MM.1S (cell line): ENCODE data around the gene RAD54L2.

Experiments used
- DNase-seq: peaks from one replicate; pipeline ENCODE4 v3.0.0-alpha.2; 2015
- H2AFZ ChIP-seq: fragments of 300-600 bp; sonication (generic); 2 replicates; pipeline ENCODE4 v1.6.0; 2016; ENCODE audit warnings: antibody characterized with exemption, low read length
- H3F3A ChIP-seq: fragments of 300-600 bp; sonication (generic); 2 replicates; pipeline ENCODE4 v1.6.1; 2016; ENCODE audit warnings: mild to moderate bottlenecking, antibody characterized with exemption, low read length, moderate library complexity, mixed read lengths; ENCODE audit not compliant: insufficient read depth
- H3K27ac ChIP-seq: fragments of 300-600 bp; sonication (generic); 2 replicates; pipeline ENCODE4 v1.5.1; 2016; ENCODE audit warnings: mild to moderate bottlenecking, low read length
- H3K27me3 ChIP-seq: fragments of 300-600 bp; sonication (generic); replicated peaks from 2 replicates; pipeline ENCODE4 v1.6.0; 2016; ENCODE audit warnings: low read length; ENCODE audit not compliant: insufficient read depth
- H3K36me3 ChIP-seq: fragments of 300-600 bp; sonication (generic); replicated peaks from 2 replicates; pipeline ENCODE4 v1.6.1; 2016; ENCODE audit warnings: mild to moderate bottlenecking, low read length, mixed read lengths; ENCODE audit not compliant: insufficient read depth
- H3K4me1 ChIP-seq: fragments of 300-600 bp; sonication (generic); 2 replicates; pipeline ENCODE4 v1.6.1; 2016; ENCODE audit warnings: low read length, mixed read lengths
- H3K4me2 ChIP-seq: fragments of 300-600 bp; sonication (generic); 2 replicates; pipeline ENCODE4 v1.6.0; 2016; ENCODE audit warnings: low read depth, low read length
- H3K4me3 ChIP-seq: fragments of 300-600 bp; sonication (generic); 2 replicates; pipeline ENCODE4 v1.5.1; 2016; ENCODE audit warnings: low read length, mixed read lengths
- H3K79me2 ChIP-seq: fragments of 300-600 bp; sonication (generic); 2 replicates; pipeline ENCODE4 v1.6.1; 2016; ENCODE audit warnings: mixed run types, low read length, mixed read lengths
- H3K9ac ChIP-seq: fragments of 300-600 bp; sonication (generic); 2 replicates; pipeline ENCODE4 v1.6.1; 2016; ENCODE audit warnings: low read length, mixed read lengths
- H3K9me2 ChIP-seq: fragments of 300-600 bp; sonication (generic); replicated peaks from 2 replicates; pipeline ENCODE4 v1.6.1; 2016; ENCODE audit warnings: mild to moderate bottlenecking, low read length, mixed read lengths; ENCODE audit not compliant: insufficient read depth
- H3K9me3 ChIP-seq: fragments of 300-600 bp; sonication (generic); replicated peaks from 2 replicates; pipeline ENCODE4 v1.6.1; 2016; ENCODE audit warnings: mild to moderate bottlenecking, low read length, mixed read lengths; ENCODE audit not compliant: insufficient read depth
- H4K20me1 ChIP-seq: fragments of 300-600 bp; sonication (generic); 2 replicates; pipeline ENCODE4 v1.6.1; 2016; ENCODE audit warnings: mild to moderate bottlenecking, low read length, moderate library complexity, mixed read lengths; ENCODE audit not compliant: insufficient read depth
- CTCF ChIP-seq: fragments of 300-600 bp; sonication (generic); IDR thresholded peaks from 2 replicates; pipeline ENCODE4 v1.5.1; 2016; ENCODE audit warnings: antibody characterized with exemption, low read length, mixed read lengths
- EZH2 ChIP-seq: fragments of 300-600 bp; sonication (generic); optimal IDR thresholded peaks from 2 replicates; pipeline ENCODE3; 2017; ENCODE audit warnings: low read depth, mild to moderate bottlenecking, antibody characterized with exemption, low read length, mixed read lengths
- EZH2phosphoT487 ChIP-seq: fragments of 300-600 bp; sonication (generic); IDR thresholded peaks from 2 replicates; pipeline ENCODE4 v1.6.1; 2018; ENCODE audit warnings: antibody characterized with exemption, low read length

RAD54L2 gene

GRCh38 chr3:51500632-51501131 is 37.8 kb upstream of the RAD54L2 start:
- Histone ChIP-seq H3F3A (0 out of 2 replicates have a peak, but pooled peaks cover 13% of the 10 kb centered on the region), H4K20me1 (no peaks in the 10 kb centered on the region; the same call in 1 of the 2 replicates), H3K79me2 (peaks cover 38% of the 10 kb centered on the region), H3K9me2 (no peaks in the 10 kb centered on the region), H3K4me3 (peak overlapping the region; percentile 40), H3K4me2 (peak overlapping the region; percentile 77), H3K4me1 (no peaks in the 10 kb centered on the region), H3K27me3 (no peaks in the 10 kb centered on the region), H3K9me3 (no peaks in the 10 kb centered on the region), H3K36me3 (no peaks in the 10 kb centered on the region), H2AFZ (peak overlapping the region; percentile 44), H3K9ac (peak overlapping the region; percentile 84; the same call in 1 of the 2 replicates), H3K27ac (peak overlapping the region; percentile 89; the same call in 1 of the 2 replicates)
- no peak for DNase-seq
- TF ChIP-seq EZH2phosphoT487 (no peak), EZH2 (no peak), CTCF (no peak)

DNA sequence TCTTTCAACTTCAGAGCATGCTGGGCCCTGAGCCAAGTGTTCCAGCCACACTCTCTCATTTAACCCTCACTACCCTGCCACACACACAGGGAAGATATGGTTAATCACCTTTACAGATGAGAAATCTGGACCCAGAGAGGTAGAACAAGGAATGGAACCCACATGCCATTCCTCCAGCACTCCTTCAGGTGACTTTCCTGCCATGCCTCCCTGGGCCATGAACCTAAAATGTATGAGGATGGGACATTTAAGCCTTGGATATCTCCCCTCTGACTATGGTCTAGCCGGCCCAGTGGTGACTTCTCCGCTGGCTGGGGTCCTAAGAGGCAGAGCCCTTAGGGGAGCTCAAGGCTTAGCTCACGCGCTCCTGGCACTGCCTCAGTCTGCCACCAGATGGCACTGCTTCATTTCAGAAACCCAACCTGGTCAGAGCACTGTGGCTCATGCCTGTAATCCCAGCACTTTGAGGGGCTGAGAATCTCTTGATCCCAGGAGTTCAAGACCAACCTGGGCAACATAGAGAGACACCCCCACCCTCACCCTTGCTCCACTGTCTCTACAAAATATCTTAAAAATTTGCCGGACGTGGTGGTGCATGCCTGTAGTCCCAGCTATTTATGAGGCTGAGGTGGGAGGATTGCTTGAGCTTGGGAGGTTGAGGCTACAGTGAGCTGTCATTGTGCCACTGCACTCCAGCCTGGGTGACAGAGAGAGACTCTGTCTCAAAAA is 36.5 kb upstream of the RAD54L2 start:
- H3K27ac ChIP-seq, result no peak overlapping the region
- peak; percentile 65 for DNase-seq
- no peaks in the 10 kb centered on the region for H3K4me1 ChIP-seq
- TF ChIP-seq CTCF, result peak; percentile 94
- TF ChIP-seq EZH2, result no peak
- H3K9ac ChIP-seq, result no peak overlapping the region
- H3K4me2 ChIP-seq, result no peak overlapping the region
- H2AFZ ChIP-seq, result peak overlapping the region; percentile 18
- no peaks in the 10 kb centered on the region for H3K9me2 ChIP-seq
- no peaks in the 10 kb centered on the region; the same call in 1 of the 2 replicates for H4K20me1 ChIP-seq
- no peak overlapping the region for H3K4me3 ChIP-seq
- 0 out of 2 replicates have a peak, but pooled peaks cover 13% of the 10 kb centered on the region for H3F3A ChIP-seq
- no peaks in the 10 kb centered on the region for H3K9me3 ChIP-seq
- peaks cover 25% of the 10 kb centered on the region for H3K79me2 ChIP-seq
- no peaks in the 10 kb centered on the region for H3K27me3 ChIP-seq
- no peaks in the 10 kb centered on the region for H3K36me3 ChIP-seq

DNA sequence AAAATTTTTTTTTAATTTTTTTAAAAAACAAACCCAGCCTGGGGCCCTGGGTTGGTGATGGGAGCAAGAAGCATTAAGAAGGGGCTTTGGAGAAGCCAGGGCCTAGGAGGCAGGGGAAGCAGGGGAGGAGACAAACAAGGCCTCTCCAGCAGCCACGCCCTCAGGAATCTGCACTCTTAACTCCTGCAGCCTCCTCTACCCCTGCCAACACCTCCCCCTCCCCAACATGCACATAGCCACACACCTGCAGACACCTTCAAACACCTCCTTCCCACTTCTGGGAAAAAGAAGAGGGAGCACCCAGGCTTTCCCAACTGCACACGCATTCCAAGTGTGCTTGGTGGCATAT is 36.0 kb upstream of the RAD54L2 start:
- Histone ChIP-seq H3K4me3 (no peak overlapping the region), H3K27me3 (no peaks in the 10 kb centered on the region), H3K9me3 (no peaks in the 10 kb centered on the region), H3K36me3 (no peaks in the 10 kb centered on the region), H3K4me1 (no peaks in the 10 kb centered on the region), H3F3A (0 out of 2 replicates have a peak, but pooled peaks cover 13% of the 10 kb centered on the region), H3K4me2 (no peak overlapping the region), H3K27ac (no peak overlapping the region), H3K9me2 (no peaks in the 10 kb centered on the region), H4K20me1 (no peaks in the 10 kb centered on the region; the same call in 1 of the 2 replicates), H3K79me2 (peaks cover 20% of the 10 kb centered on the region), H2AFZ (no peak overlapping the region), H3K9ac (no peak overlapping the region)
- DNase-seq, result no peak
- no peak for TF ChIP-seq EZH2
- no peak for TF ChIP-seq EZH2phosphoT487
- TF ChIP-seq CTCF, result no peak
